GM06990 (cell line): ENCODE results near the gene CNDP2.
"Not testable (repeated sequence)": the region's sequence is repeated elsewhere in the genome, so short reads cannot be mapped to it uniquely, and the experiment has no call there.

Source experiments
- DNase-seq: peaks from one replicate; pipeline ENCODE4 v3.0.0-alpha.2; 2011; ENCODE audit not compliant: insufficient read length; ENCODE audit errors: extremely low read depth
- H3K27me3 ChIP-seq: replicated peaks from 2 replicates; pipeline ENCODE4 v1.6.0; 2011; ENCODE audit warnings: low read length; ENCODE audit not compliant: control insufficient read depth, insufficient read depth
- H3K36me3 ChIP-seq: 2 replicates; pipeline ENCODE4 v1.5.1; 2011; ENCODE audit warnings: low read length; ENCODE audit not compliant: control insufficient read depth, insufficient read depth
- H3K4me3 ChIP-seq: replicated peaks from 2 replicates; pipeline ENCODE4 v1.5.1; 2011; ENCODE audit warnings: low read depth, mild to moderate bottlenecking, control low read depth, low read length
- TF ChIP-seq, protein P1 (sequence below): IDR thresholded peaks from 2 replicates; pipeline ENCODE4 v1.5.1; 2011; ENCODE audit warnings: low read length, control low read depth, mild to moderate bottlenecking, inconsistent platforms; ENCODE audit not compliant: insufficient read depth, poor library complexity, severe bottlenecking

The CNDP2 gene

DNA sequence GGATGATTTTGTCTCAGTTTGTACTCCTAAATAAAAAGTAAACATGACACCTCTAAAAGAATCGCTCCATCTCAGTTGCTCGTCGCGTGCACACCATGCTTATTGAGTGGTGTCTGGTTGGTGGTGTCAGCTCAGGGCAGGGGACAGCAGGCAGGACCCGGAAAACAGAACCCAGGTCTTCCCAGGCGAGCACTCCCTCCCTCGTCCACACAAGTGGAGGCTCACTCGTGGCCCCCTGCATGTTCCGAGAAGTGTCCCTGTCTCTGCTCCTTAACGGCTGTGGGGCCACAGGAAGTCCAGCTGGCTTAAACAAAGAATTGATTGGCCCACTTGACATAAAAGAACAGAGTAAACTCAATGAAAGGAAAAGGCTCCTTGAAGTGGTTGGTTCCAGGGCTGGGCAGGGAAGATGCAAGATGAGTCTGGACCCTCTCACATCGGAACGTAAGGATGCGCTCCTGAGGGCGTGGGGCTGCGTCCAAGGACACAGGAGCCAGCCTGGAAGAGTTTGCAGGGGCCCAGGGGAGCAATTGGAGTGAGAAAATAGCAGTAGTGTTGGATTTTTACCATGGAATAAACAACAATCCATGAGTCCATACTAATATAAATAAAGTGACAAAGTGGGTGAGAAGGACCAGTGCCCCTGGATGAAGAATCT is 25.0 kb downstream of the CNDP2 start:
- Histone ChIP-seq H3K4me3 (no peak overlapping the region), H3K27me3 (no peaks in the 10 kb centered on the region), H3K36me3 (peaks cover 27% of the 10 kb centered on the region)
- TF ChIP-seq, protein P1, sequence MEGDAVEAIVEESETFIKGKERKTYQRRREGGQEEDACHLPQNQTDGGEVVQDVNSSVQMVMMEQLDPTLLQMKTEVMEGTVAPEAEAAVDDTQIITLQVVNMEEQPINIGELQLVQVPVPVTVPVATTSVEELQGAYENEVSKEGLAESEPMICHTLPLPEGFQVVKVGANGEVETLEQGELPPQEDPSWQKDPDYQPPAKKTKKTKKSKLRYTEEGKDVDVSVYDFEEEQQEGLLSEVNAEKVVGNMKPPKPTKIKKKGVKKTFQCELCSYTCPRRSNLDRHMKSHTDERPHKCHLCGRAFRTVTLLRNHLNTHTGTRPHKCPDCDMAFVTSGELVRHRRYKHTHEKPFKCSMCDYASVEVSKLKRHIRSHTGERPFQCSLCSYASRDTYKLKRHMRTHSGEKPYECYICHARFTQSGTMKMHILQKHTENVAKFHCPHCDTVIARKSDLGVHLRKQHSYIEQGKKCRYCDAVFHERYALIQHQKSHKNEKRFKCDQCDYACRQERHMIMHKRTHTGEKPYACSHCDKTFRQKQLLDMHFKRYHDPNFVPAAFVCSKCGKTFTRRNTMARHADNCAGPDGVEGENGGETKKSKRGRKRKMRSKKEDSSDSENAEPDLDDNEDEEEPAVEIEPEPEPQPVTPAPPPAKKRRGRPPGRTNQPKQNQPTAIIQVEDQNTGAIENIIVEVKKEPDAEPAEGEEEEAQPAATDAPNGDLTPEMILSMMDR, result no peak
- no peak for DNase-seq

DNA sequence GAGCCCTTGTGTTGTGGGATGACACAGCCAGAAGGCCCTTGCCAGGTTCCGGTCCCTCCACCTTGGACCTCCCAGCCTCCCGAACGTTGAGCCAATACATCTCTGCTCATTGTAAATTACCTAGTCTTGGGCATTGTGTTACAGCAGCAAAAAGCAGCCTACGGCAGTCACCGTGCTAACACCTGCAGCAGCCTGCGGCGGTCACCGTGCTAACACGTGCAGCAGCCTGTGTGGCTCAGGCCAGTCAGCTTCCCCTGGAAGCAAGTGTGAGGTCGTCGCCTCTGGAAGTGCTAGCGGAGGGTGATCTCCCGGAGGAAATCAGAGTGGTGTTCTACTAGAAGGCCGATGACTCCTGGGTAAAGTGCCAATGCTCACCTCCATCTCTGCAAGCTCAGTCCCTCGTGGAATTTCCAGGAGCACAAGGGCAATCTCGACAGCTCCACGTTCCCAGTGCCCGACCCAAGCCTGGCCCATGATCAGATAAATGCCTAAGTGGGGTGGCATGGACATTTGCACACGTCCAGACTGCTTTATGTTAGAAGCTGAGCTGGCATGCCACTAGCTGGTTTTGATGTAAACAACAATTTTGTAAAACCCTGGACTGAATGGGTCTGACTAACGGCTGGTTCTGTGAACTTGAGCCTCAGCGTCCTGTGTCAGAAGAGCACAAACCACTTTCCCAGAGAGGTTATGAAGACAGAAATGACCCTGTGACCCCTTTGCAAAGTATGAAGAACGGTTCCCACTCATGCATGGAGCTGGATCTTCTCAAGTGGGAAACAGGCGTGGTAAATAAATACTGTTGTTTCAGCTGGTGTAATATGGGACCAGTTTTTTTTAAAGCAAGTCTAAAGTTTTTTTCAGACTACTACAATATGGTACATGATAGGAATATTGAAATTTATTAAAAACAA is 26.7 kb downstream of the CNDP2 start:
- TF ChIP-seq, protein P1, result no peak
- peaks cover 17% of the 10 kb centered on the region for H3K36me3 ChIP-seq

DNA sequence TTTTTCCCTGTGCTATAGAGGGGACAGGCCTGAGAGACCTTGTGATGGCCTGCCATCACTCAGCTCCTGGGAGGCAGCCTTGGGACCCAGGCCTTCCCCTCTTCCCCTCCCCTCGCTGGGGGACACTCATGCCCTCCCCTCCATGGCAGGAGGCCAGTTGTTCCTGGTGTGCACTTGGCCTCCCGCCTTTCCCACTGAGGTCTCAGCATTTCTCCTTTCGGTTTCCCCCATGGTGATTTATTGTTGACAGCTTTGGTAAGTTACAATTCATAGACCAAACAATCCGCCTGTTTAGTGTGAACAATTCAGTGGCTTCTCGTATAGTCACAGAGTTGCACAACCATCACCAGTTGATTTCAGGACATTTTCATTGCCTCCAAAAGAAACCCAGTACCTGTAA is 27.9 kb downstream of the CNDP2 start:
- TF ChIP-seq, protein P1, result no peak
- DNase-seq, result no peak

More for the DNA sequence above, 26.7 kb downstream of the CNDP2 start:
- DNase-seq, result no peak
- H3K4me3 ChIP-seq, result no peak overlapping the region
- no peaks in the 10 kb centered on the region for H3K27me3 ChIP-seq

DNA sequence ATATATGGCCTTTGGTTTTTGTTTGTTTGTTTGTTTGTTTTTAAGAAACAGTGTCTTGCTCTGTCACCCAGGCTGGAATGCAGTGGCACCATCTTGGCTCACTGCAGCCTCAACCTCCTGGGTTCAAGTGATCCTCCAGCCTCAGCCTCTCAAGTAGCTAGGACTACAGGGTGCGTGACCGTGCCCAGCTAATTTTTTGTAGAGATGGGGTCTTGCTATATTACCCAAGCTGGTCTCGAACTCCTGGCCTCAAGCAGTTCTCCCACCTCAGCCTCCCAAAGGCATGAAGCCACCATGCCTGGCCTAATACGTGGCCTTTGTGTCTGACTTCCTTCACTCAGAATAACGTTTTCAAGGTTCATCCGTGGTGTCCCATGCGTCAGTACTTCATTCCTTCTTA is 28.8 kb downstream of the CNDP2 start:
- DNase-seq, H3K4me3 ChIP-seq, H3K36me3 ChIP-seq, H3K27me3 ChIP-seq: not testable (repeated sequence)

More for the DNA sequence above, 27.9 kb downstream of the CNDP2 start:
- Histone ChIP-seq H3K36me3 (peaks cover 12% of the 10 kb centered on the region), H3K27me3 (no peaks in the 10 kb centered on the region), H3K4me3 (no peak overlapping the region)

DNA sequence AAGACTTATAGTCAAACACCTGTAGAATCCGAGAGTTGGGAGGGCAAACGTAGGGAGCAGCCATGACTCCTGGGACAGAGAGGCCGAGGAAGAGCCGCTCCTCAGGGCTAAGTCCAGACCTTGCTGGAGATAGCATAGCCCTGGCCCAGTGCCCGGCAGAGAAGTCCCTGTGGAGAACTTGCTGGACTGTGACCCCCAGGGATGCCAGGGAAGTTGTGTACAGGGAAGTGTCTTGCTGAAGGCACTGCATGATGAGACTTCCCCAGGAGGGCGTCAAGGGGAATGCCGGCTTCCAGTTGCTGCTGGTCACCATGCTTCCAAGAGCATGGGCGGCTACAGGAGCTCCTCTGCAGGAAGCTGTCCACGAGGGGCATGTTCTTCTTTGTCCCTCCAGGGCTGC is 29.6 kb downstream of the CNDP2 start:
- no peak for DNase-seq
- Histone ChIP-seq H3K27me3 (no peaks in the 10 kb centered on the region), H3K4me3 (no peak overlapping the region), H3K36me3 (no peaks in the 10 kb centered on the region; the same call in 1 of the 2 replicates)
- TF ChIP-seq, protein P1, result no peak

GRCh38 chr18:74526488-74526887 is 30.3 kb downstream of the CNDP2 start:
- no peak overlapping the region for H3K4me3 ChIP-seq
- DNase-seq, result no peak
- H3K36me3 ChIP-seq, result no peaks in the 10 kb centered on the region; the same call in 1 of the 2 replicates
- TF ChIP-seq, protein P1, result no peak
- no peaks in the 10 kb centered on the region for H3K27me3 ChIP-seq
